GM20431 (cell line): ENCODE results near the gene SNAP47.

Source experiments
- in situ Hi-C: fragments of 300-500 bp; cut with MseI, MboI; formaldehyde crosslinking; loops from one replicate; pipeline ENCODE4 v1.15.0; 2020; ENCODE audit warnings: low sequenced_read_pairs; ENCODE audit not compliant: unreplicated experiment

Gene SNAP47

DNA sequence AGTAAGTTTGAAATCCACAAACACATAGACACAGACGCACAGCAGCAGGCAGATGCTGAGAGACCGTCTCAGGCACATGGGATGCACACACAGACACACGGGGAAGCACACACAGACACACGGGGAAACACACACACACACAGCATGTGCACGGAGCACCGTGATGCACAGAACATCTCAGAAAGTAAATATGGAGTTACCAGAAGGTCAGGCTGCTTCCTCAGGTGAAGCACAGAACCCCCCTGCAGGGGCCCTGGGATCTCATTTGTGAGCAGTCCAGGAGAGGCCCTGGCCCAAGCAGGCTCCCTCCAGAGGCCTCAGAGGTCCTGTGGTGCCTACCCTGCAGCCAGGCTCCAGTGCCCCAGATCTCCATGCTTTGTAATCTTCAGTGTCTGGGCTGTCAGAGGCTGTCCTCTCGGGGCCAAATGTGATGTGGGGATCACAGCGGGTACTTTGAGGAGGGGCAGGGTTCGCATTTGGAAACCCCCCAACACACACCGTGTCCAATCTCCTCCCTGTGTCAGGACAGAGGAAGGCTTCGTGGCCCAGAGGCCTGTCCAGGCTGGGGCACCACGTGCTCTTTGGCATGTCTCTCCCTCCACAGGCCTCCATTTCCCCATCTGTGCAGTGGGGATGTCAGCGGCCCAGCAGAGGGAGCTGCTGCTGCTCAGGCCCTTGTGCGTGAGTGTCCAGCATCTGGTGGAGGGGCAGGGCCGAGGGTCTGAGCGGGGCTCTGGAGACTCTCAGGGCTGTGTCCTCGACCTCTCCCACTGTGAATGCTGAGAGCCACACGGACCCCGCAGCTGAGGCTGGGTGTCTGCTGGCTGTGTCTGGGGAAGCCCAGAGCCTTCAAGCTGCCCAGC lies 57.2 kb downstream of the SNAP47 start:
- in situ Hi-C loops = loop anchor here (25.0 kb wide), 1 partner anchor 295 kb away; the partner anchor contains the start of gene ARF1

DNA sequence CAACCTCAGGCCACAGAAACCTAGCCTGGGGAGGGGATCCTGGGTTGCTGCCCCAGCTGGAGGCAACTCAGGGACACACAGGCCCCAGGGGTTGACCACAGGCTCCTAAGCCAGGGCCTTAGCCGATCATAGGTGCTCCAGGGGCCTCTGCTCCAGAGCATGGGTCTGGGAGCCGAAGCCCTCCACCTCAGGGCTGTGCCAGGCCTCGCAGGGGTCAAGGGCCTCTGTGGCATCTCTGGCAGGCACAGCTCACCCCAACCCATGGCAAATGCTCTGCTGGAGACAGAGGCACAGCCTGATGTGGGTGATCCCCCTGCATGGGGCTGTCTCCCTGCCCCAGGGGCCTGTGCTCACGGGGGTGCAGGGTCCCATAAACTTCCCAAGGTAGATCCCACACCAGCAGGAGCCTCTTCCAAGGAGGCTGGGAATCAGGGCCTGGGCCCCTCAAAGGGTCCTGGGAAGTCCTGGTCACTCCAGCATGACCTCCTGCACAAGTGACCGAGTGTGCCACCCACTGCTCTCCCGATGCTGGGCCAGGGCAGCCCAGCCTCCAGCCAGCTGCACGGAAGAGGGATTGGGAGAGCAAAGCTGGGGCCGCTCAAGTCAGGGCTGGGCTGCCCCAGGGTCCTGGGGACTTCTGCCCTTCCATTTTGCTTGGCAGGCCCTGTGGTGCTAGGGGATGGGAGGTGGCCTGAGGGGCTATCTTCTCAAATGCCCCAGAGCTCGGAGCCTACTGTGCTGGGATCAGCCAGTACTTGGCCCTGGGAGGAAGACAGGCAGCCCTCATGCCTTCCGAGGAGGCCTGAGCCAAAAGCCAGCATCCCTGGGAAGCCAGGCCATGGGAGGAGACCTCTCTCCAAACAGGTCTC lies 58.1 kb downstream of the SNAP47 start:
- in situ Hi-C loops = loop anchor here (25.0 kb wide), 1 partner anchor 294 kb away; the partner anchor contains the start of gene ARF1

DNA sequence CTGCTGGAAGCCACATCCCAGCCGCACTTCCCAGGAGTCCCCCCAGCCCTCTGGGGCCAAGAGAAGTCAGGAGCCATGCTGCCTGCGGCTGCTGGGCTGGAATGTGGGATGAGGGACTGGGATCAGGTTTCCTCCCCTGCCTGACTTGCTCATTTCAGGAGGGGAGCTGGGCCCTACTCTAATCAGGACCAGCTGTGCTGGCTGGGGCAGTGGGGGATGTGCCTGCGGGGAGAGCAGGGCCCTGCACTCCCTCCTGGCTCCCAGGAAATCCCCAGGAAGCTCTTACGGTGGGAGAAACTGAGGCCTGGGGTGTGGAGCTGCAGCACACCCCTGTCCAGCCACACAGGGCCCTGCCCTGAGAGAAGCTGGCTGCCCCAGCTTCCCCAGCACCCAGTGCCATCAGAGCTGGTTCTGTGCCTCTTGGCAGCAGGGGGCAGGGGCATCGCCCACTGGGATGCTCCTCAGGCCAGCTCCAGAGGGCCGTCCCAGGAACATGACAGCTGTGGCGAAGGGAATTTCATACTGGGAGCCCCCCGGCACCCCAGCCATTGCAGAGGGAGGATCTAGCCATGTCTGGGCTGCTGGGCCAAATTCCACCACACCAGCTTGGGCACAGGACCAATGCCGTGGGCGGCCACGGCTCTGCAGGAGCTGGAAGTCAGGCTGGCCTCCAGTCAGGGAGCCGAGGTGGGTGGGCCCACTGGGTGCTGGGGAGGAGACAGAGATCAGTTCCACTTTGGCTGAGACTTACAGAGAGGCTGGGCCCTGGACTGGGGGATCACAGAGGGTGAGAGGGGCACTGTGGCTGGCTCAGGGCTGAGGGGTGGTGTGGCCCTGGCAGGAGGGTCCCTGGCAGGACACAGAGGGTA lies 58.9 kb downstream of the SNAP47 start:
- in situ Hi-C loops = loop anchor here (25.0 kb wide), 1 partner anchor 293 kb away; the partner anchor contains the start of gene ARF1

DNA sequence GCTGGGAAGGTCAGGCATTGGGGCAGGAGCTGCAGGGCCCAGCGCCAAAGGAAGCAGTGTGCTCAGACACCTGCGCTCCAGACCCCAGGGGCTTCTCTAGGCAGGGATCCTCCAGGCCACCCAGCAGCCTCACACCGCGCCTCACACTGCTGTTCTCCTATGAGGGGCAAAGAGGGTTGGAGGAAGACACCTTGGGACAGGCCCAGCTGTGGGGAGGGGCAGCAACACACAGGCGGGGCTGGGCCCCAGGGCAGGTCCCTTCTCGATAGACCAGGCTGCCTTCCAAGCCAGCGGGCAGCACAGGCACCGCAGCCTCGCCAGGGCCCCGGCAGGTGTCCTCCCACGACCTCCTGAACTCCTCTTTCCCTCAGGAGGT lies 59.6 kb downstream of the SNAP47 start:
- in situ Hi-C loops = loop anchor here (25.0 kb wide), 1 partner anchor 292 kb away; the partner anchor contains the start of gene ARF1

DNA sequence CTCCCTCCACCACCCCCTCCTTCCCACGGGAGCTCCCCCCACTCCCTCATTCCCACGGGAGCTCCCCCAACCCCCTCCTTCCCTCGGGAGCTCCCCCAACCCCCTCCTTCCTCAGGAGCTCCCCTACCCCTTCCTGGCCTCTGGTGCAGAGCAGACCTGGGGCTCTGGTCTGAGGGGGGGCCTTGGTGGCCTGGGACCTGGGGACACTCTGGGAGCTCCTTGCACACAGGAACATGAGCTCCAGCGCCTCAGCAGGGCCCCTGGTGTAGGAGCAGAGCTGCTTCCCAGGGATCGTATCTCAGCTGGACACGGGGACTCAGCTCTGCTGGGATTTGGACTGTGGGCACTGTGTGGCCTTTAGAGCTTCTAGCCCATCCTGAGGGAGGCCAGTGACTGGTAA lies 60.5 kb downstream of the SNAP47 start:
- in situ Hi-C loops = loop anchor here (25.0 kb wide), 1 partner anchor 292 kb away; the partner anchor contains the start of gene ARF1

DNA sequence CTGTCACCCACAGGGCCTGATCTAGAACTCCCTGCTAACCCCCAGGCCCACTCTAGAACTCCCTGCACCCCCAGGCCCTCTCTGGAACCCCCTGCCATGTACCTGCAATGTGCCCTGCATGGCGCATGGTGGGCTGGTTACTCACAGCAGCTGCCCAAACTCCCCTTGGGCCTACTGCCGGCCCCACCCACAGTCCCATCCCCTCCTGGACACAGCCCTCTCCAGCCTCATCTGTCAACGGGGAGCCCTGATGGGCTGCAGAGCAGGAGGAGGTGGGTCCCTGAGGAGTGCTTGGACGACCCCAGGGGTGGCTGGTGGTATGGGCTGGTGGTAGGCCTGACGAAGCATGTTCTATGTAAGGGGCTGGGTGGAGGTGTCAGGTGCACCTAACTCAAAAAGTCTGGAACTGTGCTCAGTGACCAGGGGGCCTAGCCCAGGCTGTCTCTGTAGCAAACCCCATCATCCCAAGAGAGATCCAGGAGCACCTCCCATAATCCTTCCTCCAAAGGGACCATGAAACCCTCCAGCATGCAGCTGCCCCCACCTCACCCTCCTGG lies 61.2 kb downstream of the SNAP47 start:
- in situ Hi-C loops = loop anchor here (25.0 kb wide), 1 partner anchor 291 kb away; the partner anchor contains the start of gene ARF1

DNA sequence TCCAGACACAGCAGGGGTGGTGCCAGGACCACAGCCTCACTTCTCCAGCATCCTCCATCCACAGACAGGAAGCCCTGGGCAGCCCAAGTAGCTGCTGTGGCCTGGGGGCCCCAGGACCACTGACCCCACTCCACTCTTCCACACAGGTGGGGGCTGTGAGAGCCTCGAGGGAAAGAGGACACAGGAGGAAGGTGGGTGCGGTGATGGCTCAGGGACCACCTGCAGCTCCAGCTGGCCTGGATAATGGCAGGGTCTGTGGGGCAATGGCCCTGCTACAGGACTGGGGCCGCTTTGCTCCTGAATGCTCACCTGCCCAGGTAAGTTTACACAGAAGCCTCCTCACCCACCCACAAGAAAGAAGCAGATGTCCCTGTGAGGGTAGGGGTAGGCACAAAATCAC lies 61.9 kb downstream of the SNAP47 start:
- in situ Hi-C loops = loop anchor here (25.0 kb wide), 1 partner anchor 290 kb away; the partner anchor contains the start of gene ARF1

DNA sequence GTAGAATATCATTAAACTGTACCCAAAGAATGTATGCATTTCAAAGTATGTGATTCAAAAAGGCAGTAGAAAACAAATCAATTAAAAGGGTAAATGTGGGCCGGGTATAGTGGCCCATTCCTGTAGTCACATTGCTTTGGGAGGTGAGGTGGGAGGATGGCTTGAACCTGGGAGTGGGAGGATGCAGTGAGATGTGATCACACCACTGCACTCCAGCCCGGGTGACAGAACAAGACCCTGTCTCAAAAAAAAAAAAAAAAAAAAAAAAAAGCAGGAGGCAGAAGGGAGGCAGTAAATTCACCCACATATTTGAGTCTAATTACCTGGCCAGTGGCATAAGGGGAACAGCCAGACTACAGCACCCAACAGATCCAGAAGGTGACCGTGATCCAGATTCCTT lies 62.4 kb downstream of the SNAP47 start:
- in situ Hi-C loops = loop anchor here (25.0 kb wide), 1 partner anchor 290 kb away; the partner anchor contains the start of gene ARF1

DNA sequence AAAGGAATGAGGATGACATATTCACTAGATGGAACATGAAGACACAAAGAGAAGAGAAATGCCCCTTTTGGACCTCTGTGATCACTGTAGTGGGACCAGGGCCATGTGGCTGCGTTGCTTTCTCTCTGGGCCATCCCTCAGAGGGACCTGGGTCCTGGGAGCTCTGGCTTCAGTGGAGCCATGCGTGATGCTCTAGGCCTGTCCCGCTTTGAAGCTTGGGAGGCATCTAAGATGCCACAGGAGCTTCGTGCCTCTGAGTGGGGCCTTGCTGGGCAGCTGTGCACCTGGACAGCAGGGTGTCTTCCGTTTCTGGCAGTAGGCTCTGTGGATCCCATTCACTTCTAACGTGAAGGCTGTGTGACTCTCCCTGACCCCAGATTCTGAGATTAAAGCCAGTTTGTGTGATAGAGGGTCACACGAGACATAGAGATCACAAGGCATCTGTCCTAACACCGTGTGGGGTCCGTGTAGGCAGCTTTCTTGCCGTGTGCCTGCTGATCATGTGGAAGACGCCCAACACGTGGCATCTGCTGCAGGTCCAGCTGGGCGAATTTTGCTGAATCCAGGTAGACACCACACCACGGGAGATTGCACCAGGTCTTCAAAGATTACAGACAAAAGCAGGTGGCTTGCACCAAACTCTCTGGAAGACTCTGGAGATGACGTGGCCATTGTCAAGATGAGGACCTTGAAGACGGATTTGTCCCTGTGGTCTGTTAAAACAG lies 63.0 kb downstream of the SNAP47 start:
- in situ Hi-C loops = loop anchor here (25.0 kb wide), 1 partner anchor 289 kb away; the partner anchor contains the start of gene ARF1

DNA sequence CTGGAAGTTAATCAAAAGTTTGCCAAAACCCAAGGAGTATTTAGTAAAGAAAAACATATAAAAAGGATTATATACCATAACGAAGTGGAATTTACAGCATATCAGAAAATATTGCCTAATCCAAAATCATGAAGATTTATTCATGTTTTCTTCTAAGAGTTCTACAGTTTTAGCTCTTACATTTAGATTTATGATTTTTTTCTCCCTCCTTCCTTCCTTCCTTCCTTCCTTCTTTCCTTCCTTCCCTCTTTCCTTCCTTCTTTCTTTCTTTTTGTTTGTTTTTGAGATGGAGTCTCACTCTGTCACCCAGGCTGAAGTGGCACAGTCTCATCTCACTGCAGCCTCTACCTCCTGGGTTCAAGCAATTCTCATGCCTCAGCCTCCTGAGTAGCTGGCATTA lies 64.5 kb downstream of the SNAP47 start:
- in situ Hi-C loops = loop anchor here (25.0 kb wide), 1 partner anchor 288 kb away; the partner anchor contains the start of gene ARF1

DNA sequence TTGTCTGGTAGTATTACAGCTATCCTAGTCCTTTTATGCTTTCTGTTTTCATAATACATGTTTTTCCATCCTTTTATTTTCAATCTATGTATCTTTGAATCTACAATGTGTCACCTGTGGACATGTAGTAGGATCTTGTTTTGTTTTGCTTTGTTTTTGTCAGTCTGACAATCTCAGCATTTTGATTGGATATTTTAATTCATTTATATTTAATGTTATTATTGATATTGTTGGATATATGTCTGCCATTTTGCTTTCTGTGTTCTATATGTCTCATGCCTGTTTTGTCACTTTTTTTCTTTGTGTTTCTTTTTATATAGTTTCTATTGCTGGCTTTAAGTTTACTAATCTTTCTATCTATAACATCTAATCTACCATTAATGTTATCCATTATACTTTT lies 68.7 kb downstream of the SNAP47 start:
- in situ Hi-C loops = no loop called here

DNA sequence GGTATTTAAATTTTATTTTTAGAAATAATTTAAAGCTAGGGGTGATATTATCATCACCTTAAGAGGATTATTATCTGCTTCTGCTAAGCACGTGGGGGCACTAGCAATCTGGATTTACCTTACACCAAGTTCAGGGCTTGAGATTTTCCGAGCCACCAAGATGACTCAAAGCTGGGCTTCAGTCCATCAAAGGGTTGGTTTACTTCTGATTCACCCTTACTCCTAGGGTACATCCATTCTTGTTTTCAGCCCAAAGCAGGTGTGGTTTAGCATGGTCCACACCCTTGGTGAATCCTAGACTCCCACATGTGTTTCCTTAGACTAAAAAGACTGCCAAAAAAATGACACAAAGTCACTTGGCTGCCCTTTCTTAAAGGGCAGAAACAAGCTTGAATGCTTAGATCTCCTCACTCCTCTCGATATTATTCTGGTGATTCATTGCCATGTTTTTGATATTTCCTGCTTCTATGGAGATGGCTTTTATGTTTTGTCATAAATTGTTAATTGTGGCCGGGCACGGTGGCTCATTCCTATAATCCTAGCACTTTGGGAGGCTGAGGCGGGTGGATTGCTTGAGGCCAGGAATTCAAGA lies 70.5 kb downstream of the SNAP47 start:
- in situ Hi-C loops = no loop called here

DNA sequence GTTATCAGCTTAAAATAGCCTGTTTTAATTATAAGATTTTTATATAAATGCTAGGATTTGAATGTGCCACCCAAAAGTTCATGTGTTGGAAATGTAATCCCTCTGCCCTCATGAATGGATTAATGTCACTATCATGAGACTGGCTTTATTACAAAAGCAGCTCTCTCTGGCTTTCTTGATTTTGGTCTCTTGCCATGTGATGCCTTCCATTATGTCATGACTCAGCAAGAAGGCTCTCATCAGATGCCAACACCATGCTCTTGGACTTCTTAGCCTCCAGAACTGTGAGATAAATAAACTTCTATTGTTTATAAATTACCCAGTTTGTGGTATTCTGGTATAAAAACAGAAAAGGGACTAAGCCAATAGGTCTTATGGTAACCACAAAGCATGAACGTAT lies 73.3 kb downstream of the SNAP47 start:
- in situ Hi-C loops = no loop called here

DNA sequence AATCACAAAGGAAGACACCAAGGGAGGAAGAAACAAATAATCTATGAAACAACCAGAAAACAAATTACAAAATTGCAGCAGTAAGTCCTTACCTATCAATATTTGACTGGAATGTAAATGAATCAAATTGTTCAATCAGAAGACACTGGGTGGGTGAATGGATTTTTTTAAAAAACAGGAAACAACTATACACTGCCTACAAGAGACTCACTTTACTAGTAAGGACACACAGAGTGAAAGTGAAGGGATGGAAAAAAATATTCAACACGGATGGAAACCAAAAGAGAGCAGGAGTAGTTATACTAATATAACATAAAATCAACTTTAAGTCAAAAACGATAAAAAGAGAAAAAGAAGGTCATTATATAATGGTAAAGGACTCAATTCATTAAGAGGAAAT lies 73.8 kb downstream of the SNAP47 start:
- in situ Hi-C loops = no loop called here

DNA sequence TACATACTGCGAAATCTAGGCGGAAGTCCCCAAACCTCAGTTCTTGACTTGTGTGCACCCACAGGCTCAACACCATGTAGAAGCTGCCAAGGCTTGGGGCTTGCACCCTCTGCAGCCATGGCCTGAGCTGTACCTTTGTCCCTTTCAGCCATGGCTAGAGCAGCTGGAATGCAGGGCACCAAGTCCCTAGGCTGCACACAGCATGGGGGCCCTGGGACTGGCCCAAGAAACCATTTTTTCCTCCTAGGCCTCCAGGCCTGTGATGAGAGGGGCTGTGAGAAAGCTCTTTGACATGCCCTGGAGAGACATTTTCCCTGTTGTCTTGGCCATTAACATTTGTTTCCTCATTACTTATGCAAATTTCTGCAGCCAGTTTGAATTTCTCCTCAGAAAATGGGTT lies 78.7 kb downstream of the SNAP47 start:
- in situ Hi-C loops = no loop called here

DNA sequence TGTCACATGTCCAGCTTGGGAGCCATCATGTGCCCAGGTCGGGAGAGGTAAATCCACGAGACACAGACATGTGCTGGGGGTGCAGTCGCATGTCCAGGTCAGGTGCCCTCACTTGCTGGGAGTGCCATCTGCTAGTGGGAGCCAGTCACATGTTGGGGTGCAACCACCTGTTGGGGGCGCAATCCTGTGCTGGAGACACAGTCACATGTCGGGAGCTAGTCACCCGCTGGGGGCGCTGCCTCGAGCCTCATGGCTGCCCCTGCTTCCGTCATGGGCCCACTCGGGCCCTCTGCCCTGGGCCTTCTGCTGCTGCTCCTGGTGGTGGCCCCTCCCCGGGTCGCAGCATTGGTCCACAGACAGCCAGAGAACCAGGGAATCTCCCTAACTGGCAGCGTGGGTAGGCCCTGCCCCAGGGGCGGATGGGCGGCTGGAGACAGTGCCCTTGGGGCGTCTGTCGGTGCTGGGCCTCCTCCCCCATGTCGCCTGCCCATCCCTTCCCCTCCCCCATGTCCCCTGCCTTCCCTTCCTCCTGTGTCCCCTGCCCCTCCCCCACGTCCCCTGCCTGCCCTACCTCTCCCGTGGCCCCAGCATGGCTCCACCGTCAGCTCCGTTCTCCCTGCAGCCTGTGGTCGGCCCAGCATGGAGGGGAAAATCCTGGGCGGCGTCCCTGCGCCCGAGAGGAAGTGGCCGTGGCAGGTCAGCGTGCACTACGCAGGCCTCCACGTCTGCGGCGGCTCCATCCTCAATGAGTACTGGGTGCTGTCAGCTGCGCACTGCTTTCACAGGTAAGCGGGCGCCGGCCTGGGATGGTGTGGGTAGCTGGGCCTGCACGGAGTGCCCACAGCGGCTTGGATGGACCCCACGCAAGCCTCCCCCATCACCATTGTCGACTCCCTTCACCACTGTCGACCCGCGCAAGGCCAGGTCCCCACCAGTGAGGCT lies 80.5 kb downstream of the SNAP47 start, which contains the start of gene PRSS38:
Gene PRSS38 (plus strand): TSS at position 208 of the 942 bp plus-strand sequence. CDS start 42 bp downstream, at position 250.
- in situ Hi-C loops = no loop called here
